H9 (cell line): ENCODE results near the gene GJB4. TPM values are rescaled to one million over a fixed set of nuclear protein-coding genes. Genes with fewer than 3 reads are reported as not detected.

ENCODE experiments used
- DNase-seq: peaks from one replicate; pipeline ENCODE4 v3.0.0-alpha.2; 2017
- H2AFZ ChIP-seq: one replicate; pipeline ENCODE4 v1.6.1; 2013; ENCODE audit warnings: mild to moderate bottlenecking, low read length, control low read depth, moderate library complexity
- H2AK5ac ChIP-seq: 2 replicates; pipeline ENCODE4 v1.6.1; 2013; ENCODE audit warnings: low read length, control low read depth, mixed read lengths; ENCODE audit not compliant: insufficient read length
- H2BK120ac ChIP-seq: one replicate; pipeline ENCODE4 v1.6.1; 2013; ENCODE audit warnings: low read depth, mild to moderate bottlenecking, low read length, control low read depth, inconsistent platforms; ENCODE audit not compliant: poor library complexity, severe bottlenecking
- H2BK12ac ChIP-seq: 2 replicates; pipeline ENCODE4 v1.6.1; 2013; ENCODE audit warnings: low read length, control low read depth, mixed read lengths, low read depth; ENCODE audit not compliant: insufficient read length
- H2BK15ac ChIP-seq: 2 replicates; pipeline ENCODE4 v1.6.1; 2013; ENCODE audit warnings: low read depth, low read length, control low read depth
- H2BK20ac ChIP-seq: one replicate; pipeline ENCODE4 v1.6.1; 2013; ENCODE audit warnings: low read depth, mild to moderate bottlenecking, low read length, control low read depth, inconsistent platforms; ENCODE audit not compliant: poor library complexity, severe bottlenecking
- H2BK5ac ChIP-seq: 2 replicates; pipeline ENCODE4 v1.6.1; 2013; ENCODE audit warnings: low read length, control low read depth, mixed read lengths; ENCODE audit not compliant: insufficient read length
- H3K14ac ChIP-seq: 2 replicates; pipeline ENCODE4 v1.6.1; 2013; ENCODE audit warnings: low read length, control low read depth; ENCODE audit not compliant: insufficient read depth
- H3K18ac ChIP-seq: 2 replicates; pipeline ENCODE4 v1.6.1; 2013; ENCODE audit warnings: low read depth, mild to moderate bottlenecking, mixed read lengths, low read length, control low read depth; ENCODE audit not compliant: insufficient read length
- H3K23ac ChIP-seq: 2 replicates; pipeline ENCODE4 v1.6.1; 2013; ENCODE audit warnings: low read length, control low read depth, mixed read lengths, low read depth; ENCODE audit not compliant: insufficient read length
- H3K23me2 ChIP-seq: 2 replicates; pipeline ENCODE4 v1.6.1; 2013; ENCODE audit warnings: low read depth, mild to moderate bottlenecking, mixed read lengths, low read length, control low read depth; ENCODE audit not compliant: insufficient read length, poor library complexity, severe bottlenecking
- H3K27ac ChIP-seq: 2 replicates; pipeline ENCODE4 v1.5.1; 2013; ENCODE audit warnings: low read length, control low read depth, mixed read lengths, low read depth; ENCODE audit not compliant: insufficient read length
- H3K27me3 ChIP-seq: 2 replicates; pipeline ENCODE4 v1.6.1; 2013; ENCODE audit warnings: low read length, control low read depth, inconsistent platforms; ENCODE audit not compliant: insufficient read depth
- H3K4ac ChIP-seq: 2 replicates; pipeline ENCODE4 v1.6.1; 2013; ENCODE audit warnings: low read depth, mild to moderate bottlenecking, control low read depth, inconsistent platforms, low read length, moderate library complexity
- H3K4me1 ChIP-seq: 2 replicates; pipeline ENCODE4 v1.6.1; 2013; ENCODE audit warnings: low read length, control low read depth, inconsistent platforms; ENCODE audit not compliant: insufficient read depth
- H3K4me2 ChIP-seq: 2 replicates; pipeline ENCODE4 v1.6.1; 2013; ENCODE audit warnings: low read length, control low read depth, mixed read lengths; ENCODE audit not compliant: insufficient read length, insufficient read depth
- H3K56ac ChIP-seq: 2 replicates; pipeline ENCODE4 v1.6.1; 2013; ENCODE audit warnings: low read depth, mild to moderate bottlenecking, mixed read lengths, low read length, control low read depth; ENCODE audit not compliant: insufficient read length
- H3K79me1 ChIP-seq: 2 replicates; pipeline ENCODE4 v1.6.1; 2013; ENCODE audit warnings: low read depth, mild to moderate bottlenecking, moderate library complexity, low read length, control low read depth, inconsistent platforms; ENCODE audit not compliant: insufficient read depth, poor library complexity, severe bottlenecking
- H3K79me2 ChIP-seq: 2 replicates; pipeline ENCODE4 v1.6.1; 2013; ENCODE audit warnings: low read length, control low read depth, inconsistent platforms; ENCODE audit not compliant: insufficient read depth
- H3K9ac ChIP-seq: 2 replicates; pipeline ENCODE4 v1.6.1; 2013; ENCODE audit warnings: low read length, control low read depth, mixed read lengths; ENCODE audit not compliant: insufficient read length; ENCODE audit errors: extremely low read depth
- H3K9me3 ChIP-seq: one replicate; pipeline ENCODE4 v1.6.1; 2013; ENCODE audit warnings: low read depth, low read length, inconsistent platforms; ENCODE audit not compliant: control insufficient read depth
- H3T11ph ChIP-seq: one replicate; pipeline ENCODE4 v1.6.1; 2013; ENCODE audit warnings: mild to moderate bottlenecking, low read length, control low read depth, inconsistent platforms
- H4K20me1 ChIP-seq: one replicate; pipeline ENCODE4 v1.6.1; 2013; ENCODE audit not compliant: control insufficient read depth, insufficient read length, insufficient read depth
- H4K5ac ChIP-seq: 2 replicates; pipeline ENCODE4 v1.6.1; 2013; ENCODE audit warnings: low read depth, mild to moderate bottlenecking, mixed read lengths, low read length, control low read depth; ENCODE audit not compliant: insufficient read length
- H4K8ac ChIP-seq: replicated peaks from 2 replicates; pipeline ENCODE4 v1.6.1; 2013; ENCODE audit warnings: low read length, control low read depth, mixed read lengths, low read depth; ENCODE audit not compliant: insufficient read length
- H4K91ac ChIP-seq: 2 replicates; pipeline ENCODE4 v1.6.1; 2013; ENCODE audit warnings: low read depth, mild to moderate bottlenecking, moderate library complexity, mixed read lengths, low read length, control low read depth; ENCODE audit not compliant: insufficient read length
- H3K27ac Mint-ChIP-seq, 3 experiments: 2 replicates in 2 of 3; 3 replicates in 1 of 3; pipeline ENCODE4 v1.8.0; 2020 to 2021; ENCODE audit warnings: mixed read lengths in 3 of 3, mild to moderate bottlenecking in 1 of 3, moderate library complexity in 1 of 3
- H3K27me3 Mint-ChIP-seq: 2 replicates; pipeline ENCODE4 v1.8.0; 2021; ENCODE audit warnings: low read depth, mild to moderate bottlenecking, moderate library complexity, mixed read lengths
- H3K36me3 Mint-ChIP-seq, 3 experiments: 2 replicates in 2 of 3; 3 replicates in 1 of 3; pipeline ENCODE4 v1.8.0; 2020 to 2021; ENCODE audit warnings: low read depth in 3 of 3, mixed read lengths in 3 of 3; ENCODE audit not compliant: insufficient read depth in 1 of 3
- H3K4me1 Mint-ChIP-seq, 2 experiments: 2 replicates each; pipeline ENCODE4 v1.8.0; 2020; ENCODE audit warnings: mixed read lengths in 2 of 2
- H3K4me3 Mint-ChIP-seq, 2 experiments: 2 replicates in 1 of 2; 3 replicates in 1 of 2; pipeline ENCODE4 v1.8.0; 2020 to 2021; ENCODE audit warnings: mild to moderate bottlenecking in 2 of 2, mixed read lengths in 2 of 2, moderate library complexity in 1 of 2
- H3K9me3 Mint-ChIP-seq, 2 experiments: 2 replicates in 1 of 2; 3 replicates in 1 of 2; pipeline ENCODE4 v1.8.0; 2020; ENCODE audit warnings: mild to moderate bottlenecking in 2 of 2, mixed read lengths in 2 of 2, moderate library complexity in 1 of 2
- CTCF ChIP-seq: fragments of 200-600 bp; sonication (generic); conservative IDR thresholded peaks from 3 replicates; pipeline ENCODE4 v1.8.0; 2021; ENCODE audit warnings: antibody characterized with exemption, mild to moderate bottlenecking
- WGBS: extraction: QIAGEN DNeasy Blood & Tissue Kit; methylation state at CpG from one replicate; pipeline ENCODE4 v1.1.7; 2013; ENCODE audit warnings: missing lambda C conversion rate, low lambda C conversion rate, mixed read lengths; ENCODE audit not compliant: insufficient read length; ENCODE audit errors: extremely low coverage; 5-methylcytosine and 5-hydroxymethylcytosine counted together
- total RNA-seq: library from RNA; stranded (reverse); gene quantifications from 2 replicates; pipeline ENCODE4 v1.2.1, GENCODE V29; 2021

GJB4 gene
- total RNA-seq, 1 experiment from 2014 or later: not detected

GRCh38 chr1:34777519-34778321 is 18.2 kb downstream of the GJB4 start:
- Histone ChIP-seq H3K79me1 (no peaks in the 10 kb centered on the region), H3K79me2 (no peaks in the 10 kb centered on the region), H3K23ac (no peak overlapping the region), H3K18ac (no peak overlapping the region), H3K56ac (no peak overlapping the region), H2BK15ac (no peak overlapping the region), H3T11ph (no peak overlapping the region), H2BK120ac (no peak overlapping the region), H3K4ac (no peak overlapping the region), H2AK5ac (no peak overlapping the region), H4K91ac (no peak overlapping the region), H3K4me2 (no peak overlapping the region), H3K27ac (no peak overlapping the region), H3K9ac (no peak overlapping the region), H3K4me1 (no peaks in the 10 kb centered on the region), H3K27me3 (peaks cover 4% of the 10 kb centered on the region; the same call in 1 of the 2 replicates), H4K5ac (no peak overlapping the region), H3K23me2 (peaks cover 13% of the 10 kb centered on the region), H4K8ac (no peak overlapping the region), H3K14ac (no peak overlapping the region), H2BK20ac (no peak overlapping the region), H3K9me3 (no peaks in the 10 kb centered on the region), H2BK5ac (no peak overlapping the region), H4K20me1 (no peaks in the 10 kb centered on the region), H2AFZ (no peak overlapping the region), H2BK12ac (no peak overlapping the region)
- H3K9me3 Mint-ChIP-seq: no peaks in the 10 kb centered on the region
- TF ChIP-seq CTCF: no peak
- peaks cover 7 to 9% of the 10 kb centered on the region in 2 experiments for H3K4me1 Mint-ChIP-seq
- no peak for DNase-seq
- no peaks in the 10 kb centered on the region for H3K36me3 Mint-ChIP-seq
- no peak overlapping the region for H3K4me3 Mint-ChIP-seq
- 100% methylated on average over 2 of the region's 10 CpGs for WGBS
- H3K27ac Mint-ChIP-seq: no peak overlapping the region
- H3K27me3 Mint-ChIP-seq: peaks cover 35% of the 10 kb centered on the region
